CD4-positive, alpha-beta memory T cell (primary cell): ENCODE data around the gene PSMD11. TPM values are rescaled to one million over a fixed set of nuclear protein-coding genes. Genes with fewer than 3 reads are reported as not detected.
A peak's percentile ranks its signal among the peaks of the same experiment; 100 is the strongest.

Source experiments
- CTCF ChIA-PET: fragments of 350-600 bp; sonication (Branson Sonifier 250); formaldehyde crosslinking; loops from one replicate; lab custom pipeline; 2021; ENCODE audit warnings: inconsistent platforms; ENCODE audit not compliant: partially characterized antibody; lab: Charles Lee
- POLR2A ChIA-PET: fragments of 350-600 bp; sonication (Branson Sonifier 250); formaldehyde crosslinking; loops from one replicate; lab custom pipeline; 2021; ENCODE audit not compliant: partially characterized antibody; lab: Charles Lee
- DNase-seq, 5 donors: peaks; one replicate each; pipeline versions ENCODE4 v3.0.0 to v3.0.0-alpha.2; 2020 to 2022; ENCODE audit warnings: mixed read lengths in 1 of 5
- H3K27ac ChIP-seq: one replicate; pipeline ENCODE4 v1.7.0; 2013; ENCODE audit warnings: low read depth, low read length
- H3K27me3 ChIP-seq: 2 replicates; pipeline ENCODE4 v1.7.0; 2013; ENCODE audit warnings: mild to moderate bottlenecking, low read length, moderate library complexity; ENCODE audit not compliant: insufficient read depth
- H3K36me3 ChIP-seq: 2 replicates; pipeline ENCODE4 v1.7.0; 2013; ENCODE audit warnings: mild to moderate bottlenecking, low read length, moderate library complexity; ENCODE audit not compliant: insufficient read depth
- H3K4me1 ChIP-seq: 2 replicates; pipeline ENCODE4 v1.7.0; 2013; ENCODE audit warnings: mild to moderate bottlenecking, low read length, moderate library complexity; ENCODE audit not compliant: insufficient read depth
- H3K4me3 ChIP-seq, 2 donors: one replicate each; pipeline ENCODE4 v1.7.0; 2013; ENCODE audit warnings: low read length in 2 of 2, mild to moderate bottlenecking in 1 of 2
- H3K9me3 ChIP-seq, 2 donors: one replicate each; pipeline ENCODE4 v1.7.0; 2013; ENCODE audit warnings: low read length in 2 of 2, control low read depth in 1 of 2; ENCODE audit not compliant: control insufficient read depth in 1 of 2
- H3K27ac Mint-ChIP-seq, 7 donors: one replicate each; pipeline ENCODE4 v1.8.0; 2020 to 2021; ENCODE audit warnings: mixed read lengths in 7 of 7, mild to moderate bottlenecking in 6 of 7, inconsistent platforms in 3 of 7, moderate library complexity in 3 of 7
- H3K27me3 Mint-ChIP-seq, 2 donors: one replicate each; pipeline ENCODE4 v1.8.0; 2020 to 2021; ENCODE audit warnings: mixed read lengths in 2 of 2
- H3K36me3 Mint-ChIP-seq, 2 donors: one replicate each; pipeline ENCODE4 v1.8.0; 2020 to 2021; ENCODE audit warnings: mixed read lengths in 2 of 2, inconsistent platforms in 1 of 2, mild to moderate bottlenecking in 1 of 2
- H3K4me1 Mint-ChIP-seq, 4 donors: one replicate each; pipeline ENCODE4 v1.8.0; 2020 to 2021; ENCODE audit warnings: mixed read lengths in 4 of 4, mild to moderate bottlenecking in 1 of 4
- H3K4me3 Mint-ChIP-seq, 8 donors: one replicate each; pipeline ENCODE4 v1.8.0; 2020 to 2021; ENCODE audit warnings: mixed read lengths in 8 of 8, mild to moderate bottlenecking in 7 of 8, moderate library complexity in 6 of 8, inconsistent platforms in 3 of 8
- H3K9me3 Mint-ChIP-seq, 8 donors: one replicate each; pipeline ENCODE4 v1.8.0; 2020 to 2021; ENCODE audit warnings: mixed read lengths in 8 of 8, mild to moderate bottlenecking in 5 of 8, inconsistent platforms in 3 of 8, moderate library complexity in 1 of 8
- intact Hi-C: fragments of 100-400 bp; cut with micrococcal nuclease; formaldehyde crosslinking; loops from one replicate; pipeline ENCODE4 v1.15.1; 2023
- polyA plus RNA-seq, 2 donors: library from polyadenylated mRNA; unstranded; fragments of 300-500 nt; fragmentation: Illumina TruSeq; gene quantifications; one replicate each; pipeline ENCODE4 v1.2.3, GENCODE V29; 2021
- total RNA-seq, 2 experiments: library from RNA; stranded (reverse); gene quantifications; one replicate each; pipeline ENCODE4 v1.2.3, GENCODE V29; 2021

The PSMD11 gene
- total and polyA plus RNA-seq, 4 experiments from 2014 or later = 58.0 to 140 (median 103) TPM

GRCh38 chr17:32502013-32502412, 57.7 kb downstream of the PSMD11 start:
- H3K4me1 Mint-ChIP-seq = peaks cover 42 to 55% (median 52%) of the 10 kb centered on the region in 4 donors
- Histone ChIP-seq H3K4me1 (peaks cover 55% of the 10 kb centered on the region), H3K36me3 (no peaks in the 10 kb centered on the region), H3K4me3 (no peak overlapping the region), H3K27ac (no peak overlapping the region), H3K9me3 (no peaks in the 10 kb centered on the region), H3K27me3 (no peaks in the 10 kb centered on the region)
- H3K4me3 Mint-ChIP-seq = peak overlapping the region in 5 of 8 donors; percentile 9 to 61 (median 36)
- H3K27ac Mint-ChIP-seq = peak overlapping the region; percentile 75 to 99 (median 96)
- ChIA-PET POLR2A (interaction anchor here (0.6 to 4.1 kb wide), 4 partner anchors 14 to 259 kb away, joined by 3 to 29 read pairs (median 4); partner anchors contain the start of gene CDK5R1), CTCF (interaction anchor here (0.6 to 1.9 kb wide), 4 partner anchors 11 to 102 kb away, joined by 3 to 5 read pairs (median 3); partner anchors contain the start of gene PSMD11)
- peaks cover 0 to 5% of the 10 kb centered on the region in 2 donors for H3K36me3 Mint-ChIP-seq
- no peaks in the 10 kb centered on the region for H3K9me3 Mint-ChIP-seq
- no peak for DNase-seq
- intact Hi-C loops = loop anchor here (2.0 kb wide), 1 partner anchor 15 kb away; the partner anchor contains the start of gene CDK5R1
- no peaks in the 10 kb centered on the region for H3K27me3 Mint-ChIP-seq

GRCh38 chr17:32502710-32503109, 58.4 kb downstream of the PSMD11 start:
- Histone ChIP-seq H3K9me3 (no peaks in the 10 kb centered on the region), H3K27ac (peak overlapping the region; percentile 73), H3K4me1 (peaks cover 62% of the 10 kb centered on the region), H3K36me3 (no peaks in the 10 kb centered on the region), H3K4me3 (peak overlapping the region in 1 of 2 donors; percentile 16), H3K27me3 (no peaks in the 10 kb centered on the region)
- intact Hi-C loops = loop anchor here (1.0 to 2.0 kb wide), 3 partner anchors 12 to 17 kb away; partner anchors contain the start of gene CDK5R1
- no peak for DNase-seq
- no peaks in the 10 kb centered on the region for H3K27me3 Mint-ChIP-seq
- peaks cover 0 to 5% of the 10 kb centered on the region in 2 donors for H3K36me3 Mint-ChIP-seq
- ChIA-PET POLR2A (interaction anchor here (1.4 to 3.2 kb wide), 6 partner anchors 11 to 21 kb away, joined by 5 to 40 read pairs (median 12); partner anchors contain the start of gene CDK5R1), CTCF (no interaction called here)
- H3K4me3 Mint-ChIP-seq = peak overlapping the region in 6 of 8 donors; percentile 74 to 88 (median 79)
- H3K27ac Mint-ChIP-seq = peak overlapping the region; percentile 95 to 99 (median 96)
- H3K9me3 Mint-ChIP-seq = no peaks in the 10 kb centered on the region
- peaks cover 46 to 61% (median 57%) of the 10 kb centered on the region in 4 donors for H3K4me1 Mint-ChIP-seq

GRCh38 chr17:32503251-32504165, 59.2 kb downstream of the PSMD11 start:
- Mint-ChIP-seq H3K4me1 (peaks cover 46 to 69% (median 59%) of the 10 kb centered on the region in 4 donors), H3K27me3 (no peaks in the 10 kb centered on the region), H3K36me3 (peaks cover 0 to 5% of the 10 kb centered on the region in 2 donors), H3K27ac (peak overlapping the region; percentile 95 to 99 (median 96)), H3K9me3 (no peaks in the 10 kb centered on the region), H3K4me3 (peak overlapping the region; percentile 66 to 88 (median 79))
- CTCF ChIA-PET = interaction anchor here (0.7 to 1.8 kb wide), 3 partner anchors 14 to 41 kb away, joined by 3 to 11 read pairs (median 6); no protein-coding TSS in a partner anchor
- Histone ChIP-seq H3K9me3 (no peaks in the 10 kb centered on the region), H3K36me3 (no peaks in the 10 kb centered on the region), H3K4me3 (peak overlapping the region; percentile 4 to 16), H3K27me3 (no peaks in the 10 kb centered on the region), H3K27ac (peak overlapping the region; percentile 73), H3K4me1 (peaks cover 70% of the 10 kb centered on the region)
- peak; percentile 64 to 77 (median 74) for DNase-seq
- intact Hi-C loops = loop anchor here (1.0 to 2.0 kb wide), 3 partner anchors 13 to 17 kb away; partner anchors contain the start of gene CDK5R1
- POLR2A ChIA-PET = interaction anchor here (0.7 to 3.2 kb wide), 11 partner anchors 10 to 32 kb away, joined by 3 to 40 read pairs (median 5); partner anchors contain the start of gene CDK5R1

GRCh38 chr17:32504166-32504990, 60.1 kb downstream of the PSMD11 start:
- Mint-ChIP-seq H3K4me3 (peak overlapping the region; percentile 49 to 88 (median 79)), H3K9me3 (no peaks in the 10 kb centered on the region), H3K36me3 (peaks cover 0 to 5% of the 10 kb centered on the region in 2 donors), H3K27me3 (no peaks in the 10 kb centered on the region), H3K4me1 (peaks cover 50 to 78% (median 63%) of the 10 kb centered on the region in 4 donors), H3K27ac (peak overlapping the region; percentile 95 to 99 (median 96))
- no peak for DNase-seq
- no peaks in the 10 kb centered on the region for H3K36me3 ChIP-seq
- ChIA-PET CTCF (interaction anchor here (1.4 to 1.8 kb wide), 2 partner anchors 20 to 42 kb away, joined by 6 to 11 read pairs; no protein-coding TSS in a partner anchor), POLR2A (interaction anchor here (1.0 to 3.2 kb wide), 10 partner anchors 10 to 31 kb away, joined by 3 to 40 read pairs (median 6); partner anchors contain the start of gene CDK5R1)
- intact Hi-C loops = no loop called here
- H3K27ac ChIP-seq = peak overlapping the region; percentile 73
- H3K27me3 ChIP-seq = no peaks in the 10 kb centered on the region
- H3K4me3 ChIP-seq = peak overlapping the region in 1 of 2 donors; percentile 16
- peaks cover 75% of the 10 kb centered on the region for H3K4me1 ChIP-seq
- no peaks in the 10 kb centered on the region for H3K9me3 ChIP-seq

GRCh38 chr17:32508926-32509325, 64.6 kb downstream of the PSMD11 start:
- no peak for DNase-seq

GRCh38 chr17:32510466-32510865, 66.2 kb downstream of the PSMD11 start:
- Histone ChIP-seq H3K4me1 (peaks cover 36% of the 10 kb centered on the region), H3K27ac (no peak overlapping the region), H3K4me3 (no peak overlapping the region), H3K36me3 (no peaks in the 10 kb centered on the region), H3K27me3 (no peaks in the 10 kb centered on the region), H3K9me3 (no peaks in the 10 kb centered on the region)
- Mint-ChIP-seq H3K9me3 (no peaks in the 10 kb centered on the region), H3K4me1 (peaks cover 22 to 43% (median 32%) of the 10 kb centered on the region in 4 donors), H3K36me3 (no peaks in the 10 kb centered on the region), H3K27me3 (no peaks in the 10 kb centered on the region), H3K27ac (peak overlapping the region in 3 of 7 donors; percentile 17 to 53 (median 20)), H3K4me3 (no peak overlapping the region)
- ChIA-PET POLR2A (interaction anchor here (0.9 to 1.0 kb wide), 2 partner anchors 22 to 23 kb away, joined by 3 read pairs; partner anchors contain the start of gene CDK5R1), CTCF (interaction anchor here (2.5 kb wide), 1 partner anchor 48 kb away, joined by 11 read pairs; no protein-coding TSS in a partner anchor)
- DNase-seq = no peak
- intact Hi-C loops = no loop called here

More at GRCh38 chr17:32508926-32509325, 64.6 kb downstream of the PSMD11 start:
- CTCF ChIA-PET = interaction anchor here (1.0 to 2.5 kb wide), 3 partner anchors 8 to 47 kb away, joined by 3 to 11 read pairs (median 4); no protein-coding TSS in a partner anchor
- H3K4me1 ChIP-seq = peaks cover 50% of the 10 kb centered on the region
- no peaks in the 10 kb centered on the region for H3K36me3 ChIP-seq
- H3K27ac Mint-ChIP-seq = peak overlapping the region in 5 of 7 donors; percentile 36 to 70 (median 42)
- POLR2A ChIA-PET = interaction anchor here (1.3 kb wide), 1 partner anchor 9 kb away, joined by 3 read pairs; no protein-coding TSS in a partner anchor
- intact Hi-C loops = no loop called here
- no peaks in the 10 kb centered on the region for H3K27me3 ChIP-seq
- no peak overlapping the region for H3K27ac ChIP-seq
- H3K4me3 ChIP-seq = no peak overlapping the region
- peak overlapping the region in 2 of 8 donors; percentile 15 to 17 for H3K4me3 Mint-ChIP-seq
- H3K27me3 Mint-ChIP-seq = no peaks in the 10 kb centered on the region
- H3K36me3 Mint-ChIP-seq = no peaks in the 10 kb centered on the region
- H3K9me3 Mint-ChIP-seq = no peaks in the 10 kb centered on the region
- no peaks in the 10 kb centered on the region for H3K9me3 ChIP-seq
- H3K4me1 Mint-ChIP-seq = peaks cover 36 to 56% (median 45%) of the 10 kb centered on the region in 4 donors
